ENCODE data around the gene SYDE1. TPM values are rescaled to one million over a fixed set of nuclear protein-coding genes. Genes with fewer than 3 reads are reported as not detected.

The SYDE1 gene
- total RNA-seq, 4 donors from 2014 or later, result 42.8 to 106 (median 77.1) TPM

DNA sequence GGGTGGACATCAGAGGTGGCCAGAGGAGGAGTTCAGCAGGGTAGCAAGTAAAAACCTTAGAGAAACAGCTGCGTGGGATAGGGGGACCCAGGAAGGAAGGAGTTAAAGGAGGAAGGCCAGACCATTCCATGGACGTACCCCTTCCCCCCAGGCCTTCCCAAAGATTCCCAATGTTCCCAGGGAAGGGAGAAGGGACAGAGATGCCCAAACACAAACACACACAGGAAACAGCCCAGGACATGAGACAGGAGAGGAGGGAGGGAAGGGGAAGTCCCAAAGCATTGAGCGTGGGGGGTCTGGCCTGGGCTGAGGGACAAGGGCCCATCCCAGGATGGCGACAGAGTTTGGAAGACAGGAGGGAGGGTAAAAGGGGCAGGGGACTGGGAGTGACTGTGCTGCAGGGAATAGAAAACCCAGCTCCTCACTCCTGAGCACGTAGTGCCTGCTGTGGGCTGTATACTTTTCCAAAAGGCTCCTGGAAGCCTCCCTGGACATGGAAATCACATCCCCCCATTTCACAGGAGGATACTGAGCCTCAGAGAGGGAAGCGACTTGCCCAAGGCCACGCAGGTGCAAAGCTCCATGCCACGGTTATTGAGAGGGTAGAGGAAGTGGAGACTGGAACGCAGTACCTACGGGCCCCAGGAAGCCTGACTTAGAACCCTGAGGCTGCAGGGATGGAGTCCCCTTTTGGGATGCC is 1.1 kb downstream of the SYDE1 start:
- TF ChIP-seq, protein P1, sequence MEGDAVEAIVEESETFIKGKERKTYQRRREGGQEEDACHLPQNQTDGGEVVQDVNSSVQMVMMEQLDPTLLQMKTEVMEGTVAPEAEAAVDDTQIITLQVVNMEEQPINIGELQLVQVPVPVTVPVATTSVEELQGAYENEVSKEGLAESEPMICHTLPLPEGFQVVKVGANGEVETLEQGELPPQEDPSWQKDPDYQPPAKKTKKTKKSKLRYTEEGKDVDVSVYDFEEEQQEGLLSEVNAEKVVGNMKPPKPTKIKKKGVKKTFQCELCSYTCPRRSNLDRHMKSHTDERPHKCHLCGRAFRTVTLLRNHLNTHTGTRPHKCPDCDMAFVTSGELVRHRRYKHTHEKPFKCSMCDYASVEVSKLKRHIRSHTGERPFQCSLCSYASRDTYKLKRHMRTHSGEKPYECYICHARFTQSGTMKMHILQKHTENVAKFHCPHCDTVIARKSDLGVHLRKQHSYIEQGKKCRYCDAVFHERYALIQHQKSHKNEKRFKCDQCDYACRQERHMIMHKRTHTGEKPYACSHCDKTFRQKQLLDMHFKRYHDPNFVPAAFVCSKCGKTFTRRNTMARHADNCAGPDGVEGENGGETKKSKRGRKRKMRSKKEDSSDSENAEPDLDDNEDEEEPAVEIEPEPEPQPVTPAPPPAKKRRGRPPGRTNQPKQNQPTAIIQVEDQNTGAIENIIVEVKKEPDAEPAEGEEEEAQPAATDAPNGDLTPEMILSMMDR (IDR thresholded peaks at IDR 0.05), result no peak
- TF ChIP-seq POLR2AphosphoS5 (IDR thresholded peaks at IDR 0.05), result no peak
- TF ChIP-seq EP300 (IDR thresholded peaks at IDR 0.05), result no peak
- no peak for TF ChIP-seq POLR2A (IDR thresholded peaks at IDR 0.05; ENCODE audit: low read depth)
- Histone ChIP-seq H3K4me3 (peak overlapping the region; percentile 76 to 99 (median 94)), H3K4me1 (peaks cover 11 to 31% (median 24%) of the 10 kb centered on the region in 4 donors), H3K27me3 (no peaks in the 10 kb centered on the region), H3K9me3 (peaks cover 0 to 15% (median 13%) of the 10 kb centered on the region in 4 donors), H3K27ac (replicated peaks in 1 of 4) (peak overlapping the region; percentile 94 to 96 (median 96)), H3K36me3 (peaks cover 29 to 46% (median 44%) of the 10 kb centered on the region in 4 donors)
- 11% methylated on average over 5 of the region's 10 CpGs for WGBS
- DNase-seq (ENCODE audit: extremely low spot score), result no peak
- intact Hi-C loops (cut with DNase I), result loop anchor here (10.0 kb wide), 1 partner anchor 347 kb away; no protein-coding TSS in a partner anchor

DNA sequence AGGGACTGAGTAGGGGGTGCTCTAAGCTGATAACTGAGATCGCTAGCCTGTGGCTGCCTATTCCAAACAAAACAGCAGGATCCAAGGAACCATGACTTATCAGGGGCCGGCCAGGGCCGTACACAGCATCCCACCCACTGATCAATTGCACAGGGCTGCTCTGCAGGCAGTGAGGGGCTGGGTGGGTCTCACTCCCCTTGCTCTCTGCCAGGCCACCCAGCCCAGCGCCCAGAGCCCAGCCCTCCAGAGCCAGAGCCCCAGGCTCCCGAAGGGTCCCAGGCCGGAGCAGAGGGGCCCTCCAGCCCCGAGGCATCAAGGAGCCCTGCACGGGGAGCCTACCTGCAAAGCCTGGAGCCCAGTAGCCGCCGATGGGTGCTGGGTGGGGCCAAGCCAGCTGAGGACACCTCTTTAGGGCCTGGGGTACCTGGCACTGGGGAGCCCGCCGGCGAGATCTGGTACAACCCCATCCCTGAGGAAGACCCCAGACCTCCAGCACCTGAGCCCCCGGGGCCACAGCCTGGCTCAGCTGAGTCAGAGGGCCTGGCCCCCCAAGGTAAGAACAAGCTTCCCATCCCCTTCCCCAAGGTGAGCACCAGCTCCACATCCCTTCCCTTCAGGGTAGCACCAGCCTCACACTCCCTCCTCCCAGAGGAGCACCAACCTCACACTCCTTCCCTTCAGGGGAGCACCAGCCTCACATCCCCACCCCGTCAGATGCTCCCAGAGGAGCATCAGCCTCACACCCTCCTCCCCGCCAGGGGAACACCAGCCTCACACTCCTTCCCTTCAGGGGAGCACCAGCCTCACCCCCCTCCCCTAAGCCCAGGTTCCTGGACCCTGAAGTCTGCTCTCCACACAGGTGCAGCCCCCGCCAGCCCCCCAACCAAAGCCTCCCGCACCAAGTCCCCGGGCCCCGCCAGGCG is 1.9 kb downstream of the SYDE1 start:
- no peak for DNase-seq (ENCODE audit: extremely low spot score)

DNA sequence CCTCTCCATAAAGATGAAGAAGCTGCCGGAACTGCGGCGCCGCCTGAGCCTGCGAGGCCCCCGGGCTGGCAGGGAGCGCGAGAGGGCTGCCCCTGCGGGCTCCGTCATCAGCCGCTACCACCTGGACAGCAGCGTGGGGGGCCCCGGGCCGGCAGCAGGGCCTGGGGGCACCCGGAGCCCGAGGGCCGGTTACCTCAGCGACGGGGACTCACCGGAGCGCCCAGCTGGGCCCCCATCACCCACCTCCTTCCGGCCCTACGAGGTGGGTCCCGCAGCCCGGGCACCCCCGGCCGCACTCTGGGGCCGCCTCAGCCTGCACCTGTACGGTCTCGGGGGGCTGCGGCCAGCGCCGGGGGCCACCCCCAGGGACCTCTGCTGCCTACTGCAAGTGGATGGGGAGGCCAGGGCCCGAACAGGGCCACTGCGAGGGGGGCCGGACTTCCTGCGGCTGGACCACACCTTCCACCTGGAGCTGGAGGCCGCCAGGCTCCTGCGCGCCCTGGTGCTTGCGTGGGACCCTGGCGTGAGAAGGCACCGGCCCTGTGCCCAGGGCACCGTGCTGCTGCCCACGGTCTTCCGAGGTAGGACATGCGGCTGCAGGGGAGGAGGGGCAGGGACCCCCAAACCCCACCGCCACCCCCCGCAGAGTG is 2.7 kb downstream of the SYDE1 start:
- WGBS, result 90% methylated on average over 25 of the region's 49 CpGs

More for the DNA sequence above, 1.9 kb downstream of the SYDE1 start:
- Histone ChIP-seq H3K27ac (replicated peaks in 1 of 4) (peak overlapping the region; percentile 94 to 96 (median 96)), H3K9me3 (peaks cover 0 to 7% (median 5%) of the 10 kb centered on the region in 4 donors), H3K4me3 (peak overlapping the region in 3 of 4 donors; percentile 76 to 99 (median 91)), H3K36me3 (peaks cover 35 to 54% (median 52%) of the 10 kb centered on the region in 4 donors), H3K4me1 (peaks cover 11 to 33% (median 27%) of the 10 kb centered on the region in 4 donors), H3K27me3 (no peaks in the 10 kb centered on the region)
- intact Hi-C loops (cut with DNase I), result loop anchor here (10.0 kb wide), 1 partner anchor 346 kb away; no protein-coding TSS in a partner anchor
- no peak for TF ChIP-seq POLR2AphosphoS5 (IDR thresholded peaks at IDR 0.05)
- no peak for TF ChIP-seq POLR2A (IDR thresholded peaks at IDR 0.05; ENCODE audit: low read depth)
- 82% methylated on average over 12 of the region's 21 CpGs for WGBS

DNA sequence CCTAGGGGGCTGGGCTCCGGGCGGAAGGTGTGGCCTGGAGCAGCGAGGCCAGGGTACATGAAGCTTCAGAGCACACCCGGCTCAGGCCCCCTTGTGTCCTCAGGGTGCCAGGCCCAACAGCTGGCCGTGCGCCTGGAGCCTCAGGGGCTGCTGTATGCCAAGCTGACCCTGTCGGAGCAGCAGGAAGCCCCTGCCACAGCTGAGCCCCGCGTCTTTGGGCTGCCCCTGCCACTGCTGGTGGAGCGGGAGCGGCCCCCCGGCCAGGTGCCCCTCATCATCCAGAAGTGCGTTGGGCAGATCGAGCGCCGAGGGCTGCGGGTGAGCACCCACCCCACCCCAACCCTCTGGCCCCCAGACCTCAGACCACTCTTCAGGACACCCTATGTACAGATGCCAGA is 3.2 kb downstream of the SYDE1 start:
- intact Hi-C loops (cut with DNase I), result no loop called here
- H3K9me3 ChIP-seq, result no peaks in the 10 kb centered on the region
- no peak overlapping the region for H3K27ac ChIP-seq (replicated peaks in 1 of 4)
- no peak for DNase-seq (ENCODE audit: extremely low spot score)
- no peak overlapping the region for H3K4me3 ChIP-seq
- peaks cover 20 to 46% (median 40%) of the 10 kb centered on the region in 4 donors for H3K4me1 ChIP-seq
- WGBS, result 91% methylated on average over 7 of the region's 17 CpGs
- H3K27me3 ChIP-seq, result no peaks in the 10 kb centered on the region
- peaks cover 37 to 67% (median 60%) of the 10 kb centered on the region in 4 donors for H3K36me3 ChIP-seq
- no peak for TF ChIP-seq POLR2A (IDR thresholded peaks at IDR 0.05; ENCODE audit: low read depth)
- no peak for TF ChIP-seq POLR2AphosphoS5 (IDR thresholded peaks at IDR 0.05)
- TF ChIP-seq EP300 (IDR thresholded peaks at IDR 0.05), result no peak
- TF ChIP-seq, protein P1 (IDR thresholded peaks at IDR 0.05), result no peak

More for the DNA sequence above, 2.7 kb downstream of the SYDE1 start:
- TF ChIP-seq, protein P1 (IDR thresholded peaks at IDR 0.05), result no peak
- TF ChIP-seq POLR2AphosphoS5 (IDR thresholded peaks at IDR 0.05), result no peak
- no peak for TF ChIP-seq EP300 (IDR thresholded peaks at IDR 0.05)
- TF ChIP-seq POLR2A (IDR thresholded peaks at IDR 0.05; ENCODE audit: low read depth), result no peak
- peaks cover 15 to 41% (median 34%) of the 10 kb centered on the region in 4 donors for H3K4me1 ChIP-seq
- DNase-seq (ENCODE audit: extremely low spot score), result no peak
- peaks cover 37 to 62% (median 58%) of the 10 kb centered on the region in 4 donors for H3K36me3 ChIP-seq
- H3K9me3 ChIP-seq, result no peaks in the 10 kb centered on the region
- no peak overlapping the region for H3K27ac ChIP-seq (replicated peaks in 1 of 4)
- intact Hi-C loops (cut with DNase I), result loop anchor here (10.0 kb wide), 1 partner anchor 345 kb away; no protein-coding TSS in a partner anchor
- no peak overlapping the region for H3K4me3 ChIP-seq
- no peaks in the 10 kb centered on the region for H3K27me3 ChIP-seq

Measured in esophagus muscularis mucosa (tissue), 4 donors.